ENCODE measurements around the gene C1orf105.

The C1orf105 gene

DNA sequence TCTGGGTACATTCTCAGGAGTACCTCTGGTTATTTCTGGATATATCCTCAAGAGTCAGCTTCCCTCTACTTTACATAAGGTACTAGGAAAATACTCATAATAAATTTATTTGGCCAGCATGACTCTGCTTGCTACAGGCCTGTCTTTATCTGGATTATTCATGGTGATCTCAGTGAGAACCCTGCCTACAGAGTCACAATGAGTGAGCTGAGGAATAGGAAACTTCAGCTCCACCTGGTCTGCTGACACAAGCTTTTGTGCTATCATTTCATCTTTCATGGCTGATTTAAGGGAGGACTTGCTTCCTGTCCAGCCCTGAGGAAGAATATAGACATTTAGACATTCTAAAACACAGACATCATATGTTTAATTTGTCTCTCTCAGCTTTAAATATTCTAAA is 93.0 kb downstream of the C1orf105 start:
- H3K14ac ChIP-seq (ENCODE audit: low read length) = no peak overlapping the region
- H3K18ac ChIP-seq (ENCODE audit: low read length) = no peak overlapping the region
- H3K4me3 ChIP-seq (ENCODE audit: low read length in 2 of 2) = no peak overlapping the region
- H3K27ac ChIP-seq (replicated peaks; ENCODE audit: low read length) = no peak overlapping the region
- no peak overlapping the region for H2BK5ac ChIP-seq (ENCODE audit: low read length)
- peaks cover 0 to 15% (median 0%) of the 10 kb centered on the region in 3 experiments for H3K27me3 ChIP-seq (ENCODE audit: control insufficient read depth in 3 of 3, insufficient read depth in 3 of 3, low read depth in 1 of 3, low read length in 3 of 3)
- H3K4me2 ChIP-seq (ENCODE audit: insufficient read depth, low read length, poor library complexity, severe bottlenecking) = no peak overlapping the region
- no peak overlapping the region for H2BK12ac ChIP-seq (ENCODE audit: low read length)
- H3K9ac ChIP-seq (ENCODE audit: low read depth, low read length, poor library complexity) = no peak overlapping the region
- H3K9me3 ChIP-seq (replicated peaks in 1 of 2; ENCODE audit: control insufficient read depth in 2 of 2, insufficient read depth in 1 of 2, low read depth in 1 of 2, low read length in 2 of 2) = no peaks in the 10 kb centered on the region
- H2AFZ ChIP-seq (ENCODE audit: low read length) = no peak overlapping the region
- H3K79me1 ChIP-seq (ENCODE audit: low read depth, low read length) = no peaks in the 10 kb centered on the region
- no peaks in the 10 kb centered on the region for H3K36me3 ChIP-seq (replicated peaks in 1 of 2; ENCODE audit: control insufficient read depth in 2 of 2, insufficient read depth in 2 of 2, low read length in 2 of 2)
- DNase-seq (ENCODE audit: low spot score) = no peak
- H4K91ac ChIP-seq (ENCODE audit: low read depth, low read length, poor library complexity) = no peak overlapping the region
- no peak overlapping the region for H3K23ac ChIP-seq (ENCODE audit: low read depth, low read length, poor library complexity)
- no peak overlapping the region for H2AK5ac ChIP-seq (ENCODE audit: low read depth, low read length)
- H2BK120ac ChIP-seq (ENCODE audit: low read depth, low read length) = no peak overlapping the region
- H3K4me1 ChIP-seq (ENCODE audit: control insufficient read depth in 2 of 2, insufficient read depth in 1 of 2, low read depth in 1 of 2, low read length in 2 of 2) = no peaks in the 10 kb centered on the region
- H2BK15ac ChIP-seq (ENCODE audit: low read length) = no peak overlapping the region
- H4K8ac ChIP-seq (ENCODE audit: low read depth, low read length) = no peak overlapping the region
- no peak overlapping the region for H3K4ac ChIP-seq (ENCODE audit: low read length)

GRCh38 chr1:172514108-172514507 is 93.6 kb downstream of the C1orf105 start:
- H3K14ac ChIP-seq (ENCODE audit: low read length) = no peak overlapping the region
- H4K91ac ChIP-seq (ENCODE audit: low read depth, low read length, poor library complexity) = no peak overlapping the region
- no CpG with 5 or more reads among the region's 3 CpGs for WGBS, 2 donors (ENCODE audit: extremely low coverage in 2 of 2, insufficient read length in 2 of 2, insufficient replicate concordance in 1 of 2)
- H3K4me2 ChIP-seq (ENCODE audit: insufficient read depth, low read length, poor library complexity, severe bottlenecking) = no peak overlapping the region
- peaks cover 0 to 15% (median 0%) of the 10 kb centered on the region in 3 experiments for H3K27me3 ChIP-seq (ENCODE audit: control insufficient read depth in 3 of 3, insufficient read depth in 3 of 3, low read depth in 1 of 3, low read length in 3 of 3)
- no peaks in the 10 kb centered on the region for H3K4me1 ChIP-seq (ENCODE audit: control insufficient read depth in 2 of 2, insufficient read depth in 1 of 2, low read depth in 1 of 2, low read length in 2 of 2)
- H2BK5ac ChIP-seq (ENCODE audit: low read length) = no peak overlapping the region
- H3K4me3 ChIP-seq (ENCODE audit: low read length in 2 of 2) = no peak overlapping the region
- no peak overlapping the region for H4K8ac ChIP-seq (ENCODE audit: low read depth, low read length)
- no peak overlapping the region for H3K4ac ChIP-seq (ENCODE audit: low read length)
- H3K18ac ChIP-seq (ENCODE audit: low read length) = no peak overlapping the region
- no peak overlapping the region for H2AK5ac ChIP-seq (ENCODE audit: low read depth, low read length)
- H2BK15ac ChIP-seq (ENCODE audit: low read length) = no peak overlapping the region
- no peaks in the 10 kb centered on the region for H3K79me1 ChIP-seq (ENCODE audit: low read depth, low read length)
- H3K27ac ChIP-seq (replicated peaks; ENCODE audit: low read length) = no peak overlapping the region
- no peak overlapping the region for H3K23ac ChIP-seq (ENCODE audit: low read depth, low read length, poor library complexity)
- H2AFZ ChIP-seq (ENCODE audit: low read length) = no peak overlapping the region
- H2BK12ac ChIP-seq (ENCODE audit: low read length) = no peak overlapping the region
- no peak overlapping the region for H2BK120ac ChIP-seq (ENCODE audit: low read depth, low read length)
- no peaks in the 10 kb centered on the region for H3K36me3 ChIP-seq (replicated peaks in 1 of 2; ENCODE audit: control insufficient read depth in 2 of 2, insufficient read depth in 2 of 2, low read length in 2 of 2)
- no peaks in the 10 kb centered on the region for H3K9me3 ChIP-seq (replicated peaks in 1 of 2; ENCODE audit: control insufficient read depth in 2 of 2, insufficient read depth in 1 of 2, low read depth in 1 of 2, low read length in 2 of 2)
- no peak overlapping the region for H3K9ac ChIP-seq (ENCODE audit: low read depth, low read length, poor library complexity)
- no peak for DNase-seq (ENCODE audit: low spot score)

DNA sequence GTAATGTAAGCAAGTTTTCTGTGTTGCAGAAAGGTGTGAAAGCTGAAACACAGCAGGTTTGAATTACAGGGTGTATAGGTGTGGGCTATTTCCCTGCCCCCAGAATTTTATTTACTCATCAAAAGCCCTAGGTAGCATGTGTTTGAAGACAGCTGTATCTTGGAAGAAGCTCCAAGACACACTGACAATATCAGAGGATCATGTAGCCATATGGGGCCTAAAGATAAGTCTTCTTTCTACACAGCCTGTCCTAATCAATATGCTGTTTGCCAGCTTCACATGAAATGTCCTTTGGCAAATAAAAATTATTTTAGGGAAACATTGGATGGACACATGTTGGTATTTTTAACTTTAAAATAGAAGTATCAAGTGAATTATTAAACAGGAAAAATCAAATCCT is 95.0 kb downstream of the C1orf105 start:
- H2BK5ac ChIP-seq (ENCODE audit: low read length) = no peak overlapping the region

DNA sequence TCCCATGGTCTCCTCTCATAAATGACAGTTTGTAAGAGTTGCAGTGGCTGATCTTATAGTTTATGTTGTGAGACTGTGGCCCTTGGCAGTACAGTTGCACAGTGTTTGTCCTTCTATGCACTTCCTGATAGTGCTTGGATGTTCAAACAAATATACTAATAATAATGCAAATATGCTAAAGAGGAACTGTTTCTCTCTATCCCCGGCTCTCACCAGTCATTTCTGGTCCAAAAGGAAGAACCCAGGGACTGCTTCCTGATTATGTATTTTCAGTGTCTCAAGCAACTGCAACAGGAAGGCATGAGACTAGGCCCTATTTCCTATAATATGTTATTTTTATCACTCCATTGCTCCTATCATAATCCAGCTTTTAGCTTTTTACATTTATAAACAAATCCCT is 95.4 kb downstream of the C1orf105 start:
- Histone ChIP-seq H2BK12ac (ENCODE audit: low read length) (no peak overlapping the region), H3K14ac (ENCODE audit: low read length) (no peak overlapping the region), H2AK5ac (ENCODE audit: low read depth, low read length) (no peak overlapping the region), H2AFZ (ENCODE audit: low read length) (no peak overlapping the region), H3K4me2 (ENCODE audit: insufficient read depth, low read length, poor library complexity, severe bottlenecking) (no peak overlapping the region), H4K91ac (ENCODE audit: low read depth, low read length, poor library complexity) (no peak overlapping the region), H3K4ac (ENCODE audit: low read length) (no peak overlapping the region), H4K8ac (ENCODE audit: low read depth, low read length) (no peak overlapping the region), H3K9ac (ENCODE audit: low read depth, low read length, poor library complexity) (no peak overlapping the region), H3K4me1 (ENCODE audit: control insufficient read depth in 2 of 2, insufficient read depth in 1 of 2, low read depth in 1 of 2, low read length in 2 of 2) (no peaks in the 10 kb centered on the region), H2BK120ac (ENCODE audit: low read depth, low read length) (no peak overlapping the region), H2BK5ac (ENCODE audit: low read length) (no peak overlapping the region), H3K27ac (replicated peaks; ENCODE audit: low read length) (no peak overlapping the region), H3K4me3 (ENCODE audit: low read length in 2 of 2) (no peak overlapping the region), H3K18ac (ENCODE audit: low read length) (no peak overlapping the region), H3K79me1 (ENCODE audit: low read depth, low read length) (no peaks in the 10 kb centered on the region), H3K23ac (ENCODE audit: low read depth, low read length, poor library complexity) (no peak overlapping the region), H2BK15ac (ENCODE audit: low read length) (no peak overlapping the region), H3K36me3 (replicated peaks in 1 of 2; ENCODE audit: control insufficient read depth in 2 of 2, insufficient read depth in 2 of 2, low read length in 2 of 2) (no peaks in the 10 kb centered on the region), H3K27me3 (ENCODE audit: control insufficient read depth in 3 of 3, insufficient read depth in 3 of 3, low read depth in 1 of 3, low read length in 3 of 3) (peaks cover 0 to 16% (median 0%) of the 10 kb centered on the region in 3 experiments), H3K9me3 (replicated peaks in 1 of 2; ENCODE audit: control insufficient read depth in 2 of 2, insufficient read depth in 1 of 2, low read depth in 1 of 2, low read length in 2 of 2) (no peaks in the 10 kb centered on the region)
- WGBS, 2 donors (ENCODE audit: extremely low coverage in 2 of 2, insufficient read length in 2 of 2, insufficient replicate concordance in 1 of 2) = no CpG with 5 or more reads among the region's 1 CpG
- DNase-seq (ENCODE audit: low spot score) = no peak

More for the DNA sequence above, 95.0 kb downstream of the C1orf105 start:
- no peak overlapping the region for H3K4me3 ChIP-seq (ENCODE audit: low read length in 2 of 2)
- H3K36me3 ChIP-seq (replicated peaks in 1 of 2; ENCODE audit: control insufficient read depth in 2 of 2, insufficient read depth in 2 of 2, low read length in 2 of 2) = no peaks in the 10 kb centered on the region
- no peaks in the 10 kb centered on the region for H3K9me3 ChIP-seq (replicated peaks in 1 of 2; ENCODE audit: control insufficient read depth in 2 of 2, insufficient read depth in 1 of 2, low read depth in 1 of 2, low read length in 2 of 2)
- no peak overlapping the region for H3K23ac ChIP-seq (ENCODE audit: low read depth, low read length, poor library complexity)
- H2AK5ac ChIP-seq (ENCODE audit: low read depth, low read length) = no peak overlapping the region
- H3K4ac ChIP-seq (ENCODE audit: low read length) = no peak overlapping the region
- no peak overlapping the region for H3K14ac ChIP-seq (ENCODE audit: low read length)
- H2AFZ ChIP-seq (ENCODE audit: low read length) = no peak overlapping the region
- H3K4me2 ChIP-seq (ENCODE audit: insufficient read depth, low read length, poor library complexity, severe bottlenecking) = no peak overlapping the region
- no peak overlapping the region for H4K8ac ChIP-seq (ENCODE audit: low read depth, low read length)
- no peak for DNase-seq (ENCODE audit: low spot score)
- H3K9ac ChIP-seq (ENCODE audit: low read depth, low read length, poor library complexity) = no peak overlapping the region
- H3K79me1 ChIP-seq (ENCODE audit: low read depth, low read length) = no peaks in the 10 kb centered on the region
- H3K27ac ChIP-seq (replicated peaks; ENCODE audit: low read length) = no peak overlapping the region
- H3K4me1 ChIP-seq (ENCODE audit: control insufficient read depth in 2 of 2, insufficient read depth in 1 of 2, low read depth in 1 of 2, low read length in 2 of 2) = no peaks in the 10 kb centered on the region
- no peak overlapping the region for H2BK120ac ChIP-seq (ENCODE audit: low read depth, low read length)
- no peak overlapping the region for H2BK15ac ChIP-seq (ENCODE audit: low read length)
- H4K91ac ChIP-seq (ENCODE audit: low read depth, low read length, poor library complexity) = no peak overlapping the region
- no peak overlapping the region for H2BK12ac ChIP-seq (ENCODE audit: low read length)
- H3K27me3 ChIP-seq (ENCODE audit: control insufficient read depth in 3 of 3, insufficient read depth in 3 of 3, low read depth in 1 of 3, low read length in 3 of 3) = peaks cover 0 to 15% (median 0%) of the 10 kb centered on the region in 3 experiments
- no peak overlapping the region for H3K18ac ChIP-seq (ENCODE audit: low read length)

Data from neuronal stem cell (in vitro differentiated cells).